HEK293 (cell line): Measurements from ENCODE around the gene ZFAND3.

ENCODE experiments used
- CTCF ChIP-seq: fragments of 450-650 bp; formaldehyde crosslinking; IDR thresholded peaks from 2 replicates; pipeline ENCODE4 v1.5.1; 2016; ENCODE audit warnings: missing biosample characterization, missing genetic modification characterization
- KLF9 ChIP-seq: fragments of 450-650 bp; formaldehyde crosslinking; IDR thresholded peaks from 2 replicates; pipeline ENCODE4 v1.5.1; 2016; ENCODE audit warnings: missing biosample characterization, missing genetic modification characterization, low read depth
- MEIS1 ChIP-seq: sonication (generic); formaldehyde crosslinking; IDR thresholded peaks from 2 replicates; pipeline ENCODE4 v1.8.1; 2022; ENCODE audit warnings: missing genetic modification reagents, mild to moderate bottlenecking, borderline replicate concordance
- MYNN ChIP-seq: fragments of 450-650 bp; formaldehyde crosslinking; IDR thresholded peaks from 2 replicates; pipeline ENCODE4 v1.5.1; 2016; ENCODE audit warnings: missing biosample characterization, missing genetic modification characterization, borderline replicate concordance
- YY1 ChIP-seq: fragments of 450-650 bp; formaldehyde crosslinking; IDR thresholded peaks from 2 replicates; pipeline ENCODE4 v1.5.1; 2018; ENCODE audit warnings: missing biosample characterization, missing genetic modification characterization
- ZBTB21 ChIP-seq: fragments of 450-650 bp; formaldehyde crosslinking; IDR thresholded peaks from 2 replicates; pipeline ENCODE4 v1.5.1; 2017; ENCODE audit warnings: missing biosample characterization, missing genetic modification characterization
- ZNF121 ChIP-seq: fragments of 450-650 bp; formaldehyde crosslinking; IDR thresholded peaks from 2 replicates; pipeline ENCODE4 v1.5.1; 2016; ENCODE audit warnings: missing biosample characterization, missing genetic modification characterization
- ZNF140 ChIP-seq: fragments of 450-650 bp; formaldehyde crosslinking; IDR thresholded peaks from 2 replicates; pipeline ENCODE4 v1.5.1; 2016; ENCODE audit warnings: missing biosample characterization, missing genetic modification characterization
- ZNF501 ChIP-seq: fragments of 450-650 bp; formaldehyde crosslinking; IDR thresholded peaks from 2 replicates; pipeline ENCODE4 v1.5.1; 2016; ENCODE audit warnings: missing biosample characterization, missing genetic modification characterization
- ZNF530 ChIP-seq: fragments of 450-650 bp; formaldehyde crosslinking; IDR thresholded peaks from 2 replicates; pipeline ENCODE4 v1.5.1; 2016; ENCODE audit warnings: low read depth, missing biosample characterization, missing genetic modification characterization

GRCh38 chr6:37974943-37975342 lies 155.4 kb downstream of the ZFAND3 start:
- TF ChIP-seq CTCF (tag by site-specific recombination), result no peak
- no peak for TF ChIP-seq ZNF140
- no peak for TF ChIP-seq MYNN (tag by site-specific recombination)
- no peak for TF ChIP-seq MEIS1 (CRISPR knock-in tag)
- no peak for TF ChIP-seq YY1
- no peak for TF ChIP-seq ZNF501 (tag by site-specific recombination)
- no peak for TF ChIP-seq ZBTB21
- no peak for TF ChIP-seq ZNF530 (tag by site-specific recombination)
- TF ChIP-seq ZNF121 (tag by site-specific recombination), result no peak
- TF ChIP-seq KLF9 (tag by site-specific recombination), result no peak
